H1 (cell line): ENCODE data around the gene KLK4.

Source experiments
- CBX8 ChIP-seq: fragments of 300-800, 300-1000 bp; sonication (generic); IDR thresholded peaks from 2 replicates; pipeline ENCODE4 v1.7.1; 2016; ENCODE audit warnings: low read depth, low read length, borderline replicate concordance
- CREB1 ChIP-seq: IDR thresholded peaks from 2 replicates; pipeline ENCODE4 v1.6.1; 2012; ENCODE audit warnings: inconsistent platforms
- EP300 ChIP-seq, 2 experiments: IDR thresholded peaks; 1 replicate in 1 of 2; 2 replicates in 1 of 2; pipeline ENCODE4 v1.6.1; 2011 to 2012; ENCODE audit warnings: low read depth in 2 of 2, low read length in 2 of 2, mild to moderate bottlenecking in 2 of 2, borderline replicate concordance in 1 of 2, inconsistent platforms in 1 of 2, moderate library complexity in 1 of 2
- EZH2 ChIP-seq: fragments of 200-600 bp; sonication (generic); IDR thresholded peaks from 2 replicates; pipeline ENCODE4 v1.7.1; 2012; ENCODE audit warnings: low read depth, mild to moderate bottlenecking, moderate library complexity, low read length, inconsistent platforms; ENCODE audit not compliant: severe bottlenecking
- POLR2A ChIP-seq, 2 experiments: IDR thresholded peaks; 1 replicate in 1 of 2; 2 replicates in 1 of 2; pipeline ENCODE4 v1.6.1; 2011; ENCODE audit warnings: low read depth in 2 of 2, low read length in 2 of 2, mild to moderate bottlenecking in 2 of 2; ENCODE audit errors: control extremely low read depth in 1 of 2
- SP2 ChIP-seq: IDR thresholded peaks from 2 replicates; pipeline ENCODE4 v1.6.1; 2012; ENCODE audit warnings: mild to moderate bottlenecking, low read length, inconsistent platforms
- SUZ12 ChIP-seq: fragments of 200-600 bp; sonication (generic); IDR thresholded peaks from 2 replicates; pipeline ENCODE4 v1.6.1; 2012; ENCODE audit warnings: mild to moderate bottlenecking, inconsistent platforms, low read length, moderate library complexity, mixed read lengths
- TF ChIP-seq, protein P1 (sequence below), 3 experiments: IDR thresholded peaks; 1 replicate in 2 of 3; 2 replicates in 1 of 3; pipeline versions ENCODE4 v1.5.1 to v1.6.1; 2011; ENCODE audit warnings: low read length in 3 of 3, mild to moderate bottlenecking in 3 of 3, inconsistent platforms in 2 of 3, low read depth in 1 of 3, moderate library complexity in 1 of 3; ENCODE audit not compliant: insufficient read depth in 1 of 3; ENCODE audit errors: control extremely low read depth in 1 of 3

DNA sequence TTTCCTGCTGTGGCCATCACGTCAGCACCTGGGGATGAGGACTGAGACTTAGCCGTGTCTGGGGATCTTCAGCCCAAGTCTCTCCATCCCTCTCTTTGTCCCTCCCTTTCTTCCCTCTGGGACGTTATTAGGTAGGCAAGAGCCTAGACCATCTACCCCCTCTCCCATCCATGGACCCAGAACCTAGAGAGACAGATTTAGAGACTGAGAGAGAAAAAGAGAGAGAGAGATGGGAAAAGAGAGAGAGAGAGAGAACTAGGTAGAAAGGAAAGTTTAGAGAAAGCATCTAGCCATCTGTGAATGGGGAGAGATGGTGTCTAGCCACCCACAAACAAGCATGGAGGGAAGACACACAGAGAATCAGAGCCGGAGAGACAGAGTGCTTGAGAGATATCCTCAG, 473 bp downstream of the KLK4 start:
- TF ChIP-seq, protein P1, sequence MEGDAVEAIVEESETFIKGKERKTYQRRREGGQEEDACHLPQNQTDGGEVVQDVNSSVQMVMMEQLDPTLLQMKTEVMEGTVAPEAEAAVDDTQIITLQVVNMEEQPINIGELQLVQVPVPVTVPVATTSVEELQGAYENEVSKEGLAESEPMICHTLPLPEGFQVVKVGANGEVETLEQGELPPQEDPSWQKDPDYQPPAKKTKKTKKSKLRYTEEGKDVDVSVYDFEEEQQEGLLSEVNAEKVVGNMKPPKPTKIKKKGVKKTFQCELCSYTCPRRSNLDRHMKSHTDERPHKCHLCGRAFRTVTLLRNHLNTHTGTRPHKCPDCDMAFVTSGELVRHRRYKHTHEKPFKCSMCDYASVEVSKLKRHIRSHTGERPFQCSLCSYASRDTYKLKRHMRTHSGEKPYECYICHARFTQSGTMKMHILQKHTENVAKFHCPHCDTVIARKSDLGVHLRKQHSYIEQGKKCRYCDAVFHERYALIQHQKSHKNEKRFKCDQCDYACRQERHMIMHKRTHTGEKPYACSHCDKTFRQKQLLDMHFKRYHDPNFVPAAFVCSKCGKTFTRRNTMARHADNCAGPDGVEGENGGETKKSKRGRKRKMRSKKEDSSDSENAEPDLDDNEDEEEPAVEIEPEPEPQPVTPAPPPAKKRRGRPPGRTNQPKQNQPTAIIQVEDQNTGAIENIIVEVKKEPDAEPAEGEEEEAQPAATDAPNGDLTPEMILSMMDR (IDR thresholded peaks at IDR 0.05; ENCODE audit: control extremely low read depth in 1 of 3, insufficient read depth in 1 of 3, low read depth in 1 of 3, low read length in 3 of 3), result no peak
- no peak for TF ChIP-seq POLR2A (IDR thresholded peaks at IDR 0.05; ENCODE audit: control extremely low read depth in 1 of 2, low read depth in 2 of 2, low read length in 2 of 2)
- no peak for TF ChIP-seq EZH2
- no peak for TF ChIP-seq SP2
- no peak for TF ChIP-seq CREB1
- no peak for TF ChIP-seq SUZ12
- TF ChIP-seq EP300 (IDR thresholded peaks at IDR 0.05; ENCODE audit: borderline replicate concordance in 1 of 2, low read depth in 2 of 2, low read length in 2 of 2), result no peak
- no peak for TF ChIP-seq CBX8
